Measurements from ENCODE around the gene PXMP4.

PXMP4 gene

GRCh38 chr20:33660685-33661058, 59.4 kb downstream of the PXMP4 start:
- DNase-seq (ENCODE audit: low spot score), result no peak
- TF ChIP-seq, protein P1, sequence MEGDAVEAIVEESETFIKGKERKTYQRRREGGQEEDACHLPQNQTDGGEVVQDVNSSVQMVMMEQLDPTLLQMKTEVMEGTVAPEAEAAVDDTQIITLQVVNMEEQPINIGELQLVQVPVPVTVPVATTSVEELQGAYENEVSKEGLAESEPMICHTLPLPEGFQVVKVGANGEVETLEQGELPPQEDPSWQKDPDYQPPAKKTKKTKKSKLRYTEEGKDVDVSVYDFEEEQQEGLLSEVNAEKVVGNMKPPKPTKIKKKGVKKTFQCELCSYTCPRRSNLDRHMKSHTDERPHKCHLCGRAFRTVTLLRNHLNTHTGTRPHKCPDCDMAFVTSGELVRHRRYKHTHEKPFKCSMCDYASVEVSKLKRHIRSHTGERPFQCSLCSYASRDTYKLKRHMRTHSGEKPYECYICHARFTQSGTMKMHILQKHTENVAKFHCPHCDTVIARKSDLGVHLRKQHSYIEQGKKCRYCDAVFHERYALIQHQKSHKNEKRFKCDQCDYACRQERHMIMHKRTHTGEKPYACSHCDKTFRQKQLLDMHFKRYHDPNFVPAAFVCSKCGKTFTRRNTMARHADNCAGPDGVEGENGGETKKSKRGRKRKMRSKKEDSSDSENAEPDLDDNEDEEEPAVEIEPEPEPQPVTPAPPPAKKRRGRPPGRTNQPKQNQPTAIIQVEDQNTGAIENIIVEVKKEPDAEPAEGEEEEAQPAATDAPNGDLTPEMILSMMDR (IDR thresholded peaks at IDR 0.05; ENCODE audit: borderline replicate concordance, control extremely low read depth, extremely low read depth, insufficient read depth, missing control alignments), result no peak
- in situ Hi-C loops (cut with MboI; ENCODE audit: low sequenced_read_pairs, unreplicated experiment), result loop anchor here (10.0 kb wide), 1 partner anchor 206 kb away; no protein-coding TSS in a partner anchor

DNA sequence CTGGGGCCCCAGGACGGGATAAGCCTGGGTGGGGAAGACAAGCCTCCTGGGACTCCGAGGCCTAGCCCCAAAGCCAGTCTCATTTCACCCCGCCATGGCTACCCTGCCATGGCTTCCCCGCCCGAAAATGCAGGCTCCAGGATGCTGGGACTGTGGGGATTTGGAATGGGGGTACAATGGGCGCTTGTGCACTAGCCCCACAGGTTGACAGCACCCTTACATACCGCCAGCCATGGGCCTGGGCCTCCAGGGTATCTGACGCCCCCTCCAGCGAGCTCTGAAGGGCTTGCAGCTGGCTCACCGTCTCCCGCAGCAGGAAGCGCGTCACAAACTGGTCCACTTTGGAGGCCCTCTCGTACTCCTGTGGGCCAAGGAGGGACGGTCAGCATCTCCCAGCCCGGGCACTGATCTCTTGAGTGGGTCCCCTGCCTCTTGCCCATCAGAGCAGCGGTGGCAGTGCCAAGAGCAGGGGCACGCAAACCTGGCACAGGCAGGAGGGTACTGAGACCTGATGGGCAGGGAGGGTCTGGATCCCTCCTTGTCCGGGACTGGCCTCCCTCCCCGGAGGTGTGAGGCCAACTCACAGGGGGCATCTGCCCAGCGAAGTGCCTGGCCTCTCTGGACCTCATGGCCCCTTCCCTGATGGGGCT, 60.0 kb downstream of the PXMP4 start:
- in situ Hi-C loops (cut with MboI; ENCODE audit: low sequenced_read_pairs, unreplicated experiment), result loop anchor here (10.0 kb wide), 1 partner anchor 205 kb away; no protein-coding TSS in a partner anchor
- no peak for DNase-seq (ENCODE audit: low spot score)
- TF ChIP-seq, protein P1 (IDR thresholded peaks at IDR 0.05; ENCODE audit: borderline replicate concordance, control extremely low read depth, extremely low read depth, insufficient read depth, missing control alignments), result no peak

- in situ Hi-C loops (cut with MboI; ENCODE audit: low sequenced_read_pairs, unreplicated experiment), result loop anchor here (10.0 kb wide), 1 partner anchor 205 kb away; no protein-coding TSS in a partner anchor
- TF ChIP-seq, protein P1 (IDR thresholded peaks at IDR 0.05; ENCODE audit: borderline replicate concordance, control extremely low read depth, extremely low read depth, insufficient read depth, missing control alignments), result no peak
- no peak for DNase-seq (ENCODE audit: low spot score)
Observed at GRCh38 chr20:33659341-33660034, 60.6 kb downstream of the PXMP4 start.

DNA sequence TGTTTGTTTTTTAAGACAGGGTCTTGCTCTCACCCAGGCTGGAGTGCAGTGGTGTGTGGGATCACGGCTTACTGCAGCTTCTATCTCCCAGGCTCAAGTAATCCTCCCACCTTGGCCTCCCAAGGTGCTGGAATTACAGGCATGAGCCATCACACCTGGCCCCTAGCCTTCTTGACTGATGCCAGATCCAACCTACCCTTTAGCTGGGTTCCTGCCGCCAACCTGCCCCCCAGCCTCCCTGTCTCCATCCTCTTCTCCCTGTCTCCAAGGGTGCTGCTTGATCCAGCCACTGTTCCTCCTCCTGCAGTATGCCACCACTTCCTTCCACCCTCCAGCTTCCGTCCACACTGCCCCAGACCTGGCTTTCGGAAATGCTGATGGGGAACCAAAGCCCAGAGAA, 61.2 kb downstream of the PXMP4 start:
- TF ChIP-seq, protein P1 (IDR thresholded peaks at IDR 0.05; ENCODE audit: borderline replicate concordance, control extremely low read depth, extremely low read depth, insufficient read depth, missing control alignments), result no peak

DNA sequence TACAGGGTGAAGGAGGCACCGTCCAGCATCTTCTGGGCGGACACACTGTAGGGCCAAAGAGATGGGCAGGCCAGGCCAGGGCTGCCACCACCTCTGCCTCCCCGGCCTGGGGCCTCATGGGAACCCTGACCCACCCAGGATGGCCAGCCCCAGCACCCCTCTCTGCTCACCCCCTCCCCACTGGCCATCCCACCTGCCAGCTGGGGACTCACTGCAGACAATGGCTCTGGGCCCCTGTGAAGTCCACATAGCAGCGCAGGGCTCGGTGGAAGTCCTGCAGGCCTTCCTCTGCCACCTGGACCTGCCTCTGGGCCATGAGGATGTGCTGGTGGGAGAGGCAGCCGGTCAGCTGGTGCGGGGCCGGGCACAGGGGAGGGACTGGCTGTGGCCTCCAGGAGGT, 61.6 kb downstream of the PXMP4 start:
- DNase-seq (ENCODE audit: low spot score), result no peak
- TF ChIP-seq, protein P1 (IDR thresholded peaks at IDR 0.05; ENCODE audit: borderline replicate concordance, control extremely low read depth, extremely low read depth, insufficient read depth, missing control alignments), result no peak
- in situ Hi-C loops (cut with MboI; ENCODE audit: low sequenced_read_pairs, unreplicated experiment), result no loop called here

More for the DNA sequence above, 61.2 kb downstream of the PXMP4 start:
- DNase-seq (ENCODE audit: low spot score), result no peak
- in situ Hi-C loops (cut with MboI; ENCODE audit: low sequenced_read_pairs, unreplicated experiment), result no loop called here

DNA sequence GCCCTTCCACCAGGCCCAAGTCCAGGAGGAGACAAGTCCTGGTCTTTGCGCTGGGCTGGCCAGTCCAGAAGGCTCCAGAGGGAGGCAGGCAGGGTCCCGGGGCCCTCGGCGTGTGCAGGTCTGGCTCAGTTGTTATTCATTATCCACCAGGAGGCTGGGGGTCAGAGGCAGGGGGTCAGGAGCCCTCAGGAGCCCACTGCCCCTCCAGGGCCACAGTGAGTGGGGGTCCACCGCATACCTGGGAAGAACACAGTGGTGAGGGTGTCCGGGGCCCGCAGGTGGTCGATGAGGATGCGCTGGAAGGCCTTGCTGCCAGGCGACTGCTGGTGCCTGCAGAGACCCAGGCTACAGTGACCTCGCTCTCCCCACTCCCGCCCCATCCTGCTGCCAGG, 62.4 kb downstream of the PXMP4 start:
- DNase-seq (ENCODE audit: low spot score), result no peak
- in situ Hi-C loops (cut with MboI; ENCODE audit: low sequenced_read_pairs, unreplicated experiment), result no loop called here
- TF ChIP-seq, protein P1 (IDR thresholded peaks at IDR 0.05; ENCODE audit: borderline replicate concordance, control extremely low read depth, extremely low read depth, insufficient read depth, missing control alignments), result no peak
